ENCODE results near the gene TMEM40.
"Not testable (repeated sequence)": the region's sequence is repeated elsewhere in the genome, so short reads cannot be mapped to it uniquely, and the experiment has no call there.

The TMEM40 gene

DNA sequence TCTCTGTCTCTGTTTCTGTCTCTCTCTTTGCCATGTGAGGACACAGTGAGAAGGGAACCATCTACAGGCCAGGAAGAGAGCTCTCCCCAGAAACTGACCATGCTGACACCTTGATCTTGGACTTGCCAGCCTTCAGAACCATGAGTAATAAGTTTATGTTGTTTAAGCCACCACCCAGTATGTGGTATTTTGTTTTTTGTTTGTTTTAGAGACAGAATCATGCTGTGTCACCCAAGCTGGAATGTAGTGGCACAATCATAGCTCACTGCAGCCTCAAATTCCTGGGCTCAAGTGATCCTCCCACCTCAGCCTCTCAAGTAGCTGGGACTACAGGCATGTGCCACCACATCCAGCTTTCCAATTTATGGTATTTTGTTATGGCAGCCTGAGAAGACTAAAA is 35.7 kb downstream of the TMEM40 start:
- not testable (repeated sequence) for H3K36me3 ChIP-seq (ENCODE audit: control insufficient read depth, insufficient read depth, low read length); H3K4me3 ChIP-seq (ENCODE audit: low read length); H3K9me3 ChIP-seq (ENCODE audit: control insufficient read depth, low read length); H3K27me3 ChIP-seq (ENCODE audit: control insufficient read depth, insufficient read depth, low read length); H3K9ac ChIP-seq (ENCODE audit: low read length)
- peaks cover 12% of the 10 kb centered on the region for H3K4me1 ChIP-seq (ENCODE audit: control insufficient read depth, insufficient read depth, low read length)

DNA sequence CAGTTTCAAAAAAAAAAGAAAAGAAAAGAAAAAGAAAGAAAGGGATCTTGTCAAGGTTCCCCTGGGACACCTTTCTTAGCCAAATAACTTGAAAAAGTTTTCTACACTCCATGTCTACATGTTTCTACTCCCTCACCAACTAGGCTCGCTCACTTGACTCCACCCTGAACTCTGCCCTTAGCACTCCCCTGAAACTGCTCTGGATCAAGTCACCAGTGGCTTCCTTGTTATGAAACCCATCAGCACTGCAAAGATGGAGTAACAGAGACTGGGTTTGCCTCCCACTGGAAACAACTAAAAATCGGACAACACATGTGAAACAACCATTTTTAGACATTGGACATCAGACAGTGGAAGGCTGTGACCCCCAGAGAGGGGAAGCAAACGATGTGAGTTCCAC is 36.8 kb downstream of the TMEM40 start:
- Histone ChIP-seq H3K9ac (ENCODE audit: low read length) (no peak overlapping the region), H3K9me3 (ENCODE audit: control insufficient read depth, low read length) (no peaks in the 10 kb centered on the region), H3K4me3 (ENCODE audit: low read length) (no peak overlapping the region), H3K36me3 (ENCODE audit: control insufficient read depth, insufficient read depth, low read length) (no peaks in the 10 kb centered on the region), H3K4me1 (ENCODE audit: control insufficient read depth, insufficient read depth, low read length) (peaks cover 6% of the 10 kb centered on the region), H3K27me3 (ENCODE audit: control insufficient read depth, insufficient read depth, low read length) (no peaks in the 10 kb centered on the region)

DNA sequence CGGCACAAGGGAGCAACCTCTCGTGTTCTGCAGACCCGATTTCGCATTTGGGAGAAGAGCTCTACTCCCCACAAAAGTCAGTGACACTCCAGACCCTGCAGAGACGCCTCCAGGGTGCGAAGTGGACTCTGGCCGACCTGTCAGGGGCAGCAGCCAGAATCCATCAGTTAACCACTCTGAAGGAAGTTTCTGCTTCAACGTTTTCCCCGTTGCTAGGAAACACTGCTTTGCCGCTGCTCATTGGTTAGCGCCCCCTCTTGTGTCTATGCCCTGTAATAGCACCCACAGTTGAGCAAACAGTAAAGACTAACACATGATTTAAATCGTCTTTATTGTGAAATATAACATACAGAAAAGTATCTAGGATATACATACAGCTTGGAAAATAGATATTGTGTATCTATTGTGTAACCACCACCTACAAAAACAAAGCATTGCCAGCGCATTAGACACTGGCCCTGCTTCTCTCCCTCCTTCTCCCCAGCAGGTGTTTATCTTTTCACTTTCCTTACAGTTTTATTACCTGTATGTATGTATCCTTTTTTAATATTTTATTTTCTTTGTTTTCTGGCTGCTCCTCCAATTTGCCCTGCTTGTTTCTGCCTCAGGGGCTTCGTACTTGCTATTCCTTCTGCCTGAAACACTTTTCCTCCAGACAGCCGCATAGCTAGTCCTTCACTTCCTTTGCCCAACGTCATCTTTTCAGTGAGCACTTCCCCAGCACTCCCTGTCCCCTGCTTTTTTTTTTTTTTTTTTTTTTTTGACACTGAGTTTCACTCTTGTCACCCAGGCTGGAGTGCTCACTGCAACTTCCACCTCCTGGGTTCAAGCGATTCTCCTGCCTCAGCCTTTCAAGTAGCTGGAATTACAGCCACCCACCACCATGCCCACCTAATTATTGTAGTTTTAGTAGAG is 38.8 kb downstream of the TMEM40 start:
- H3K9me3 ChIP-seq (ENCODE audit: control insufficient read depth, low read length) = no peaks in the 10 kb centered on the region
- H3K4me1 ChIP-seq (ENCODE audit: control insufficient read depth, insufficient read depth, low read length) = peaks cover 6% of the 10 kb centered on the region
- H3K4me3 ChIP-seq (ENCODE audit: low read length) = no peak overlapping the region
- H3K36me3 ChIP-seq (ENCODE audit: control insufficient read depth, insufficient read depth, low read length) = no peaks in the 10 kb centered on the region
- H3K27me3 ChIP-seq (ENCODE audit: control insufficient read depth, insufficient read depth, low read length) = no peaks in the 10 kb centered on the region
- H3K9ac ChIP-seq (ENCODE audit: low read length) = no peak overlapping the region

DNA sequence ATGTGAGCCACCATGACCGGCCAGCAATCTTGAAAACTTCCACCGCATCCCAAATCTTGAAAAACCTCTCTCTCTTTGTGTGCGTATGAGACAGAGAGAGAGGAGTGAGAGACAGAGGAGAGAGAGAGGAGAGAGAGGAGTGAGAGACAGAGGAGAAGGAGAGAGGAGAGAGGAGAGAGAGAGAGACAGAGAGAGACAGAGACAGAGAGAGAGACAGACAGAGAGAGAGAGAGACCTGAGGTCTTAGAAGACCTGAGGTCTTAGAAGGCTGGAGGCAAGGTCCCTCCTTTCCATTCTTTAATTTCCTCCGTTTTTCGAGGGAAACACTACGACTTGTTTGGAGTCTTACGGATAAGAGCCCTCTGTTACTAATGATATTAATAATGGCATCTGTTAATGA is 39.5 kb downstream of the TMEM40 start:
- Histone ChIP-seq H3K9ac (ENCODE audit: low read length) (no peak overlapping the region), H3K36me3 (ENCODE audit: control insufficient read depth, insufficient read depth, low read length) (no peaks in the 10 kb centered on the region), H3K27me3 (ENCODE audit: control insufficient read depth, insufficient read depth, low read length) (no peaks in the 10 kb centered on the region), H3K4me1 (ENCODE audit: control insufficient read depth, insufficient read depth, low read length) (peaks cover 6% of the 10 kb centered on the region), H3K4me3 (ENCODE audit: low read length) (no peak overlapping the region), H3K9me3 (ENCODE audit: control insufficient read depth, low read length) (no peaks in the 10 kb centered on the region)

DNA sequence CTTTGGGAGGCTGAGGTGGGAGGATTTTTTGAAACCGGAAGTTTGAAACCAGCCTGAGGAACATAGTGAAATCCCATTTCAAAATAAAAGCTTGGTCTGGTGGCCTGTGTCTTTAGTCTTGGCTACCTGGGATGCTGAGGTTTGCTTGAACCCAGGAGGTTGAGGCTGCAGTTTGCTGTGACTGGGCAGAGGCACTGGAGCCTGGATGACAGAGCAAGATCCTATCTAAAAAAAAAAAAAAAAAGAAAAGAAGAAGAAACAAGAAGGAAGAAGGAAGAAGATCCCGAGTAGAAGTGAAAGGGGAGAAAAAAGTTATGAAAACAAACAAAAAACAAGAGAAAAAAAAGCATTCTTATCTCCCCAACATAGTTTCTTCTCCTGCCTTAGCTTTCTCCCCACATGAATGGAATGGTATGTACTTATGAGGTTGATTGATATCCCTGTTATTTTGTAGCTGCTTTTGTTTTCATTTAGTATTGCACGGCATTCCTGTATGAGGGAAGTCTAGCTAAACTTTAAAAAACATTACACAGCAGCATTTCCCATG is 42.4 kb downstream of the TMEM40 start:
- no peaks in the 10 kb centered on the region for H3K27me3 ChIP-seq (ENCODE audit: control insufficient read depth, insufficient read depth, low read length)
- H3K9me3 ChIP-seq (ENCODE audit: control insufficient read depth, low read length) = no peaks in the 10 kb centered on the region
- H3K4me1 ChIP-seq (ENCODE audit: control insufficient read depth, insufficient read depth, low read length) = no peaks in the 10 kb centered on the region
- H3K4me3 ChIP-seq (ENCODE audit: low read length) = no peak overlapping the region
- H3K36me3 ChIP-seq (ENCODE audit: control insufficient read depth, insufficient read depth, low read length) = no peaks in the 10 kb centered on the region
- H3K9ac ChIP-seq (ENCODE audit: low read length) = no peak overlapping the region

DNA sequence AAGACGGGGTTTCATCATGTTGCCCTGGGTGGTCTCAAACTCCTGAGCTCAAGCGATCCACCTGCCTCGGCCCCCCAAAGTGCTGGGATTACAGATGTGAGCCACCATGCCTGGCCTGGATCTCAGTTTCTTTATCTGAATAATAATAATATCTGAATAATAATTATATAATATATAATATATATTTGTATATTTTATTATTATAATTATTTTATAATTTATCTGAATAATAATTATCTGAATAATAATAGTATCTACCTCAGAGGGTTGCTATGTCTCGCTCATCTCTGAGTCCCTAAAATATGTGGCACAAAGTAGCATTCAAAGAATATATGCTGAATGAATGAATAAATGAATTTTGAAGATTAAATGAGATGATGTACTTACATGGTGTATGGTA is 44.8 kb downstream of the TMEM40 start:
- H3K4me1 ChIP-seq (ENCODE audit: control insufficient read depth, insufficient read depth, low read length) = no peaks in the 10 kb centered on the region
- H3K36me3 ChIP-seq (ENCODE audit: control insufficient read depth, insufficient read depth, low read length) = no peaks in the 10 kb centered on the region
- H3K27me3 ChIP-seq (ENCODE audit: control insufficient read depth, insufficient read depth, low read length) = no peaks in the 10 kb centered on the region
- H3K9me3 ChIP-seq (ENCODE audit: control insufficient read depth, low read length) = no peaks in the 10 kb centered on the region
- H3K4me3 ChIP-seq (ENCODE audit: low read length) = no peak overlapping the region
- no peak overlapping the region for H3K9ac ChIP-seq (ENCODE audit: low read length)

DNA sequence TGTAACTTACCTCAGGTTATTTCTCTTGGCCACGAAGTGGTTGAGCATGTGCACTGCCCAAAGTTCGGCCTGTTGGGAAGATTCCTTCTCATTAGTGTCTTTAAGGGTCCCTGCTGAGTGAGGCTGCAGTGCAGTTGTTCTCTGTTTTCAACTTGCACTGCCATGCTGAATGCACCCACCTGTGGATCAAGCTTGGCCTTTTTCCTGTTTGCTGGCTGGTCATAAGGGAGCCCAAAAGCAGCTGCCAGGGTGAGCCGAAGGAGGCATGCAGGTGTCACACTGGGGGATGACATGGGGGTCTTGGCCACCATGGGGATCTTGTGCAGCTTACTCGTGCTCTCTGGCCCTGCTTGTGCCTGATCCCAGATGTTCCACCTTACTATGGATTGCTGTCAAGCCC is 49.0 kb downstream of the TMEM40 start:
- no peak overlapping the region for H3K4me3 ChIP-seq (ENCODE audit: low read length)
- H3K9ac ChIP-seq (ENCODE audit: low read length) = no peak overlapping the region
- no peaks in the 10 kb centered on the region for H3K4me1 ChIP-seq (ENCODE audit: control insufficient read depth, insufficient read depth, low read length)
- no peaks in the 10 kb centered on the region for H3K27me3 ChIP-seq (ENCODE audit: control insufficient read depth, insufficient read depth, low read length)
- H3K36me3 ChIP-seq (ENCODE audit: control insufficient read depth, insufficient read depth, low read length) = no peaks in the 10 kb centered on the region
- H3K9me3 ChIP-seq (ENCODE audit: control insufficient read depth, low read length) = no peaks in the 10 kb centered on the region

DNA sequence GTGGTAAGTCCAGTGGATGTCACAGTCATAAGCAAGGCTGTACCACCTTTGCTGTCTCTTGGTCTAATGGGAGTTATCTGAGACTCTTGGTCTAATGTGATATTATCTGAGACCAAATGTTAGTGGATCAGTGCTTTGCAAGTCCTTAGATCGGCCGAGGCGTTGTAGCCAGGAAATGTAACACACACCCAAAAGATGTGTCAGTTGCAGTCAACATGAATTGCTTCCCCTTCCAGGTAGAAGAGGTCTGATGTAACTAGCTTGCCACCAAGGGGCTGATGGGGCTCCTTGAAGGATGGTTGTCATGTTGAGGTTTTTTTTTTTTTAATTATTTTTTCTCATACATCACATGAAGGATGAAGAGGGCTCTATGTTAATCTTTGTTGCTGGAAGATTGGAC is 49.7 kb downstream of the TMEM40 start:
- Histone ChIP-seq H3K4me1 (ENCODE audit: control insufficient read depth, insufficient read depth, low read length) (no peaks in the 10 kb centered on the region), H3K36me3 (ENCODE audit: control insufficient read depth, insufficient read depth, low read length) (no peaks in the 10 kb centered on the region), H3K9me3 (ENCODE audit: control insufficient read depth, low read length) (no peaks in the 10 kb centered on the region), H3K27me3 (ENCODE audit: control insufficient read depth, insufficient read depth, low read length) (no peaks in the 10 kb centered on the region), H3K4me3 (ENCODE audit: low read length) (no peak overlapping the region), H3K9ac (ENCODE audit: low read length) (no peak overlapping the region)

DNA sequence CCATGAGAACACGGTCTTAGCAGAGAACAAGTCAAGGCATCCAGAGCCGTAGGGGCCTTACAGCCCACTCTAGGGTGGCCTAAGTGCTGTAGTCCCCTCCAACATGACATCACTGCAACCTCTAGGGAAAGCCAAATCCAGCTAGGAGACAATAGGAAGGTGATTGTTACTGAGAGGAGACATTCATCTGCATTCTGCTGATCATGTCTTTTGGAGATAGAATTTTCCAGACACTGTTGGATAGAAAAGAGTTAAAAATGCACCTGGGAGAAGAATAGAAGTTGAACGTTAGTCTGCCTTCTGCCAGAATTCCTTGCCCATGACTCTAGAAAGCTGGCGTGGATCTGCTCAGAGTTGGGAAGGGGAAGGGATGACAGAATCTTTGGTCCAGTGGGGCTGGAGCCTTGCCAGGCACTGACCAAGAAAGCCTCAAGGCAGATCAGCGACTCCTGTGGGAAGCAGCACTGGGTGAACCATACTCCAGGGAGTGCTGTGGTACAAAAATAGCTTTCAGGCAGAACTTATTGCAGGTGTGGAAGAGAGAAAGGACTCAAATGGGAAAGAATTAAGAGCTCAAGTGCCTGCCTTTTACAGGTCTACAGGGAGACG is 50.4 kb downstream of the TMEM40 start:
- no peak overlapping the region for H3K4me3 ChIP-seq (ENCODE audit: low read length)
- no peak overlapping the region for H3K9ac ChIP-seq (ENCODE audit: low read length)
- no peaks in the 10 kb centered on the region for H3K9me3 ChIP-seq (ENCODE audit: control insufficient read depth, low read length)
- no peaks in the 10 kb centered on the region for H3K27me3 ChIP-seq (ENCODE audit: control insufficient read depth, insufficient read depth, low read length)
- H3K4me1 ChIP-seq (ENCODE audit: control insufficient read depth, insufficient read depth, low read length) = no peaks in the 10 kb centered on the region
- no peaks in the 10 kb centered on the region for H3K36me3 ChIP-seq (ENCODE audit: control insufficient read depth, insufficient read depth, low read length)

DNA sequence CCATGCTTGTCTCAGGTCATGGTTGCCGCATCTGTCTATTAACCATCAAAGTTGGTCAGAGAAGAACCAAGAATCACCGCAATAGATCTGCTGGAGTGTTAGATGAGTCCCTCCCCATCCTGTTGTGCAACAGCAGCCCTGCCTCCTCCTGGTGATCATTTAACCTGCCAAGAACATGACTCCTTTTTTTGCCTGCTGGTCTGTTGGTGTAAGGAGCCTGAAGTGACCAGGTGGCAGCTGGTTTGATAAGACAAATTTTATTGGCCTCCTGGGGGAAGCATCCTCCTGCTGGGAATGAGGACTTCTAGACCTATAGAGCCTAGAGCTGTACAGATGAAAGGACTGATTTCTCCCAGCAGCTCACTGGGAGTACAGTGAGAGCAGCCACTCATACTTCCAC is 51.6 kb downstream of the TMEM40 start:
- no peaks in the 10 kb centered on the region for H3K27me3 ChIP-seq (ENCODE audit: control insufficient read depth, insufficient read depth, low read length)
- no peak overlapping the region for H3K4me3 ChIP-seq (ENCODE audit: low read length)
- no peaks in the 10 kb centered on the region for H3K9me3 ChIP-seq (ENCODE audit: control insufficient read depth, low read length)
- no peaks in the 10 kb centered on the region for H3K4me1 ChIP-seq (ENCODE audit: control insufficient read depth, insufficient read depth, low read length)
- no peak overlapping the region for H3K9ac ChIP-seq (ENCODE audit: low read length)
- H3K36me3 ChIP-seq (ENCODE audit: control insufficient read depth, insufficient read depth, low read length) = no peaks in the 10 kb centered on the region

DNA sequence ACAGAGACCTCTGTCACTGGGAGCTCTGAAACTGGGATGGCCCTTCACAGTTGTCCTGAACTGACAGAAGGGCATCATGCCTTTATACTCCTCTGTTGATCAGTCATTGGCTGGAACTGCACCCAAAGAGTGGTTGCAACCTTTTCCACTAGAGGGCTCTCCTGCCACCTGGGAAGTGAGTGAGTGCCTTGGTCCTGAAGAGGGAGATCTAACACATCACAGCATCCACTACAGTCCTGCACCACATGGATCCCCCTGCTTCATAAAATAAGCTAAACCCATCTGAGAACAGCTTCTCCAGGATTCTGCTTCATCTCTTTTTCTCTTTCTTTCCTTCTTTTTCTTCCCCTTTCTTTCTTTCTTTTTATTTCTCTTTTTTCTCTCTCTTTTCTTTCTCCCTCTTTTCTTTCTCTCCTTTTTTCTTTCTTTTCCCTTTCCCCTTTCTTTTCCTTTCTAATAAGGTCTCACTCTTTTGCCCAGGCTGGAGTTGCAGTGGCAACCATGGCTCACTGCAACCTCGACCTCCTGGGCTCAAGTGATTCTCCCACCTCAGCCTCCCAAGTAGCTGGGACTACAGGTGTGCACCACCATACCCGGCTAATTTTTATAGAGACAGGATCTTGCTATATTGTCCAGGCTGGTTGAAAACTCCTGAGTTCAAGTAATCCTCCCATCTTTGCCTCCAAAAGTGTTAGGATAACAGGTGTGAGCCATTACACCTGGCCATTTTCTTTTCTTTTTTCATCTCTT is 52.4 kb downstream of the TMEM40 start:
- Histone ChIP-seq H3K9ac (ENCODE audit: low read length) (no peak overlapping the region), H3K9me3 (ENCODE audit: control insufficient read depth, low read length) (no peaks in the 10 kb centered on the region), H3K36me3 (ENCODE audit: control insufficient read depth, insufficient read depth, low read length) (no peaks in the 10 kb centered on the region), H3K4me1 (ENCODE audit: control insufficient read depth, insufficient read depth, low read length) (no peaks in the 10 kb centered on the region), H3K4me3 (ENCODE audit: low read length) (no peak overlapping the region), H3K27me3 (ENCODE audit: control insufficient read depth, insufficient read depth, low read length) (no peaks in the 10 kb centered on the region)

DNA sequence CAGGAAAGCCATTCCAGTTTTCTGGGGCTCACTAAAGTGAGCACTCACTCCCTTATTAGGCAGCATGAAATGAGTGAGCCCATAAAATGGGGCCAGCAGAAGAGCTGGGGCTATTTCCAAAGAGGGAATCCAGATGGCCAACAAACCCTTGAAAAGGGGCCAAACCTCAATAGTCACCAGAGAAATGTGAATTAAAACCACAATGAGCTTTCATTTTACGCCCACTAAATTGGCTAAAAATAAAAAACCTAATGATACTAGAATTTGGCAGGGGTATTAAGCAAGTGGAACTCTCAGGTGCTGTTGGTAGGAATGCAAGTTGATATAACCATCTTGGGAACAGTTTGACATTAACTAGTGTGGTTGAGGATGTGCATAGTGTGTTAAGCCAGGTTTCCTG is 53.1 kb downstream of the TMEM40 start:
- Histone ChIP-seq H3K9me3 (ENCODE audit: control insufficient read depth, low read length) (no peaks in the 10 kb centered on the region), H3K9ac (ENCODE audit: low read length) (no peak overlapping the region), H3K27me3 (ENCODE audit: control insufficient read depth, insufficient read depth, low read length) (no peaks in the 10 kb centered on the region), H3K36me3 (ENCODE audit: control insufficient read depth, insufficient read depth, low read length) (no peaks in the 10 kb centered on the region), H3K4me1 (ENCODE audit: control insufficient read depth, insufficient read depth, low read length) (no peaks in the 10 kb centered on the region), H3K4me3 (ENCODE audit: low read length) (no peak overlapping the region)

Measured in mucosa of stomach (tissue), 1 donor.